Fibroblast of lung (primary cell): ENCODE results near the gene FAM13A.

Experiments
- CTCF ChIP-seq, 2 donors: IDR thresholded peaks in 1 of 2; conservative IDR thresholded peaks in 1 of 2; 1 replicate in 1 of 2; 2 replicates in 1 of 2; pipeline ENCODE4 v1.5.1; 2011 to 2012; ENCODE audit warnings: low read length in 2 of 2, control low read depth in 1 of 2, inconsistent platforms in 1 of 2, low read depth in 1 of 2, mild to moderate bottlenecking in 1 of 2
- EZH2 ChIP-seq: IDR thresholded peaks from 2 replicates; pipeline ENCODE4 v1.5.1; 2012; ENCODE audit warnings: low read length, control low read depth, mild to moderate bottlenecking; ENCODE audit errors: missing control alignments

DNA sequence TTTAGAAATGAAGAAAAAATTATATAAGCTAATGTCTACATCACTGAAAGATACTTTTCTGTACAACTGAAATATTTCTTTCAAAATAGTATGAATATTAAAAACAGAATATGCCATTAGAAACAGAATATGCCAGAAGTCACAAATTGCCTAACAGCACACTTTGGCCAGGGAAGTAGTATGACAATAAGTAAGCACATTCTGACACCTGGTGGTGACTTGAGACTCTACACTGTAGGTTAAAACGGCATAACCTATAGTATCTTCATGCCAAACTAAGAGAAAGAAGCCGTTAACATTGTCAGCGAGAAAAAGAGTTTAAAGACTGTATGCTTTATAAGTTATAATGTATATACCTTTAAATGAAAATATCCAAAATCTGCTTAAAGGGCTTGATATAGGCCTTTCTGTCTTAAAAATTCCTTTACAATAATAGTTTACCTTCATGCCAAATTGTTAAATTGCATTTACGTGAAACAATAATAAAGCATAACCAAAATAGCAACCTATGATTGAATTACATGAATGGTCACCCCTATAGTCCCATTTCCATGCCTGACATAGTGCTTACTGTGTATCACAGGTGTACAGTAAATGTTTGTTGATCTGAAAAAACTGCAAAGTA lies 32.8 kb downstream of the FAM13A start:
- TF ChIP-seq CTCF (conservative IDR thresholded peaks at IDR 0.05 in 1 of 2, IDR thresholded peaks at IDR 0.05 in 1 of 2; ENCODE audit: low read depth in 1 of 2, low read length in 2 of 2) (peak; percentile 72 to 78), EZH2 (no peak)
